Stomach smooth muscle (tissue), 2 donors: ENCODE measurements around the gene GRID2.

Experiments used
- H3K27ac ChIP-seq: one replicate; pipeline ENCODE4 v1.7.0; 2013; ENCODE audit warnings: mild to moderate bottlenecking, low read length, inconsistent platforms
- H3K27me3 ChIP-seq, 2 donors: one replicate each; pipeline ENCODE4 v1.7.0; 2013; ENCODE audit warnings: low read length in 2 of 2; ENCODE audit not compliant: insufficient read depth in 2 of 2, control insufficient read depth in 1 of 2
- H3K36me3 ChIP-seq, 2 donors: one replicate each; pipeline ENCODE4 v1.7.0; 2013; ENCODE audit warnings: low read length in 2 of 2; ENCODE audit not compliant: control insufficient read depth in 2 of 2, insufficient read depth in 2 of 2
- H3K4me1 ChIP-seq: one replicate; pipeline ENCODE4 v1.7.0; 2013; ENCODE audit warnings: low read length; ENCODE audit not compliant: control insufficient read depth, insufficient read depth
- H3K4me3 ChIP-seq, 2 donors: one replicate each; pipeline ENCODE4 v1.7.0; 2013; ENCODE audit warnings: low read length in 2 of 2
- H3K9ac ChIP-seq, 2 donors: one replicate each; pipeline ENCODE4 v1.7.0; 2013; ENCODE audit warnings: low read length in 2 of 2, mild to moderate bottlenecking in 1 of 2
- H3K9me3 ChIP-seq, 2 donors: one replicate each; pipeline ENCODE4 v1.7.0; 2013; ENCODE audit warnings: low read length in 2 of 2; ENCODE audit not compliant: control insufficient read depth in 2 of 2
- donor health status: healthy.
- donor health status: Pancreatic carcinoma.

Gene GRID2

DNA sequence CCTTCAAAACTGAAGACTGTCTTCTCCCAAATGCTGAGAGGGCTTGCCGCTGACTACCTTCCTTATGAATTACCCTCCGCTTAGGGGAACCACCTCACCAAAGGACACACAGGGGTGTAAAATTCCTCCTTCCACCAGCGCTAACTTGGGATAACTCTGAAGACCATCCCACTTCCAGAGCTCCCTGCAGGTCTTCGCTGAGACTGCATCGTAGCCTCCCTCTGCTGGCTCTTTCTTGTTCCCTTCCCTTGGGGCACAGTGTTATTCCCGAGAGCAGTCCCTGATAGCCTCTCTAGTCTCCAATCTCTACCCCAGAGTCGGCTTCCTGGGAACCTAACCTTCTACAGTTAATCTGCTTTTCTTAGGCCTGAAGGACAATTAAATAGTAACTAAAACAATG, 799.3 kb downstream of the GRID2 start:
- Histone ChIP-seq H3K27me3 (no peaks in the 10 kb centered on the region), H3K4me3 (no peak overlapping the region), H3K27ac (no peak overlapping the region), H3K9ac (no peak overlapping the region), H3K36me3 (no peaks in the 10 kb centered on the region), H3K9me3 (no peaks in the 10 kb centered on the region), H3K4me1 (no peaks in the 10 kb centered on the region)

DNA sequence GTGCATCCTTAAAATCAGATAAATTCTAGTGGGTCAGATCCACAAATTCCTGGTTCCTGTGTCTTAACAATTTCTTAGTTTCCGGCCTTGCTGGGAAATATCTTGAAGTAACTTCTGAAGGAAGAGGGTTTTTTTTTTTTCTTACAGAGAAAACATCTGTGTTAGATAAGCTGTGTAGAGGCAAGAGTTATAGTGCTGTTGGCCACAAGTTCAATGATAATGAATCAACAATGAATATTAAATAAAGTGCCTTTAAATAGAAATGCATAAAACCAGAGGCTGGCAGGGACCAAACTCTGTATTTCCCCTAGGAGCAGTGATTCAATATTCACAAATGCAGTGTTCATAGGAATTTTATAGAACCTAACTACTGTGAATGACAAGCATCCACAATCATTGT, 812.9 kb downstream of the GRID2 start:
- no peaks in the 10 kb centered on the region for H3K27me3 ChIP-seq
- no peak overlapping the region for H3K4me3 ChIP-seq
- H3K9ac ChIP-seq, result no peak overlapping the region
- H3K36me3 ChIP-seq, result no peaks in the 10 kb centered on the region
- H3K4me1 ChIP-seq, result no peaks in the 10 kb centered on the region
- H3K9me3 ChIP-seq, result no peaks in the 10 kb centered on the region
- H3K27ac ChIP-seq, result no peak overlapping the region

DNA sequence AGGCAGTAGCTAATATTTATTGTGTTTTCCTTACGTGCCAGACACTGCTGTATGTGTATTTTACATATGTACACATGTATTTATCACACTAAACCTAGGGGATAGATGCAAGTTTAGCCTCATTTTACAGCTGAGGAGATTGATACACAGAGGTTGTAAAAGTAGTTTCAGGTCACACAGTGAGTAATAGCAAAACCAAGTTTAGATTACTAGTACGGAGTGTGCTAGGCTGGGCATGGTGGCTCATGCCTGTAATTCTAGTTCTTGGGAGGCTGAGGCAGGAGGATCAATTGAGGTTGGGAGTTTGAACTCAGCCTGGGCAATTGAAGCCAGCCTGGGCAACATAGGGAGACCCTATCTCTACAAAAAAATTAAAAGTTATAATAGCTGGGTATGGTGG, 823.7 kb downstream of the GRID2 start:
- H3K27me3 ChIP-seq, result no peaks in the 10 kb centered on the region

DNA sequence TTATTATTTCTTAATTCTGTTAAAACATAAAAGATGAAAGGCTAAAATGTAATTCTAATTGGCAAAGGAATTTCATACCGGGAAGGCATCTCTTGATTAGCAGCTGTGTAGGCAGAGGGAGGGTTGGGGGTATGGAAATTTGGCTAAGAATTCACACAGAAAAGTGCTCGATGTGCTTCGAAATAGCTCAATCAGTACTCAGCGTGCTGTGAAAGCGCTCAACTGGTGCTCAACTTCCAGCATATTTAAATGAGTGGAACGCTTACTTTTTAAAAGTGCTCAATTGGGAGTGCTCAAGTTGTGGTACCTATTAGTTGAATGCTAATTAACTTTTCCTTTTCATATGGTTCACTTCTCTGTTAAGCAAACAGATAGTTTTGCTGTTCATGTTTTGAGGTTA, 828.9 kb downstream of the GRID2 start:
- Histone ChIP-seq H3K27ac (no peak overlapping the region), H3K9ac (no peak overlapping the region), H3K27me3 (no peaks in the 10 kb centered on the region), H3K4me3 (no peak overlapping the region), H3K4me1 (no peaks in the 10 kb centered on the region), H3K9me3 (no peaks in the 10 kb centered on the region), H3K36me3 (no peaks in the 10 kb centered on the region)

More for the DNA sequence above, 823.7 kb downstream of the GRID2 start:
- no peaks in the 10 kb centered on the region for H3K9me3 ChIP-seq
- no peaks in the 10 kb centered on the region for H3K36me3 ChIP-seq
- H3K27ac ChIP-seq, result no peak overlapping the region
- no peak overlapping the region for H3K9ac ChIP-seq
- H3K4me3 ChIP-seq, result no peak overlapping the region
- no peaks in the 10 kb centered on the region for H3K4me1 ChIP-seq

DNA sequence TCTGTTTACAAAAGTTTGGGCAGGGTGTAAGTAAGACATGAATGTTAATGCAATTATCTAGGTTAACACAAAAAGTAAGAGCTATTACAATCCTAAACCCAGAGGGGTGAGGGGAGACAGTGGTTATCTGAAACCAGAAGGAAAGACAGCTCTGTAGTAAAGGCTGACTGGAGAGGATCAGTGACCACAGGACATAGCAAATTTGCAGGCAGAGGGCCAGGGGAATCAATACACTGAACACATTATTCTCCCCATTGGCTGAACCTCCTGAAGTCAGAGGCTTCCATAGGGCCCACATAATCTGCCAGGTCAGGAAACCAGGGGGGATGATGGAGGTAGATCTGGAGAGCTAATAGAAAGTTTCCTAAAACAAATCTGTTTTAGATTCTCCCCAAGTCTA, 835.4 kb downstream of the GRID2 start:
- Histone ChIP-seq H3K4me1 (no peaks in the 10 kb centered on the region), H3K36me3 (no peaks in the 10 kb centered on the region), H3K4me3 (no peak overlapping the region), H3K27me3 (no peaks in the 10 kb centered on the region), H3K27ac (no peak overlapping the region), H3K9ac (no peak overlapping the region), H3K9me3 (no peaks in the 10 kb centered on the region)

DNA sequence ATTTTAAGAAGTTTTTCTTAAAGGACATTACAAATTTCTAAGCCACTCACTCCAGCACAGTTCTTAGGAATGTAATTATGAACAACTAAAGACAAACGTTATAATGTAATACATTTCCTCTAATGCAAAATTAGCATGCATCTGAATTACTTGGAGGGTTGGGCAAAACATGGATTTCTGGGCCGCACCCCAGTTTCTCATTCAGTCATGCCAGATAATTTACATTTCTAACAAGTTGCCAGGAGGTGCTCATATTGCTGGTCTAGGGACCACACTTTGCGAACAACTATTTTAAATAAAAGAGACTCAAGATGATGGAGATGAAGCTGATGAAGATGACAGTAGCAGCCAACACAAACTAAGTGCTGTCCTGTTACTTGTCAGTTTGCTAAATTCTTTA, 840.1 kb downstream of the GRID2 start:
- Histone ChIP-seq H3K9me3 (no peaks in the 10 kb centered on the region), H3K9ac (no peak overlapping the region), H3K4me3 (no peak overlapping the region), H3K4me1 (no peaks in the 10 kb centered on the region), H3K27ac (no peak overlapping the region), H3K36me3 (no peaks in the 10 kb centered on the region), H3K27me3 (no peaks in the 10 kb centered on the region)

DNA sequence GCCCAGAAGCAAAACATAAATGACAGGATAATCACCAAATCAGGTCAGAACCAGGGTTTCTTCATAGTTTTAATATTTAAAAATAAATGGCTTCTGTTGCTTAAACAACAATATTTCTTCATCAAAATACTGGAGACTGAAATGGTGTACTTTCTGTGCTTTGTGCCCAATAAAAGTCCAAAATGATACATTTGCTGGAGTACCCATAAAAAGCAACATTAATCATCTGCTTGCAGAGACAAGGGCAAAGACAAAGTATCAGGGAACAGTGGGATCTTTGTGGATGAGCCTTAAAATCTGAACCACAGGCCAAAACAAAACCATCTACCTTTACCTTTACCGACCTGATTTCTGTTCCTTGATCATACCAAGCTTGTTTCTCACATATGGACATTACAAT, 840.9 kb downstream of the GRID2 start:
- Histone ChIP-seq H3K36me3 (no peaks in the 10 kb centered on the region), H3K4me3 (no peak overlapping the region), H3K27ac (no peak overlapping the region), H3K9ac (no peak overlapping the region), H3K4me1 (no peaks in the 10 kb centered on the region), H3K9me3 (no peaks in the 10 kb centered on the region), H3K27me3 (no peaks in the 10 kb centered on the region)

DNA sequence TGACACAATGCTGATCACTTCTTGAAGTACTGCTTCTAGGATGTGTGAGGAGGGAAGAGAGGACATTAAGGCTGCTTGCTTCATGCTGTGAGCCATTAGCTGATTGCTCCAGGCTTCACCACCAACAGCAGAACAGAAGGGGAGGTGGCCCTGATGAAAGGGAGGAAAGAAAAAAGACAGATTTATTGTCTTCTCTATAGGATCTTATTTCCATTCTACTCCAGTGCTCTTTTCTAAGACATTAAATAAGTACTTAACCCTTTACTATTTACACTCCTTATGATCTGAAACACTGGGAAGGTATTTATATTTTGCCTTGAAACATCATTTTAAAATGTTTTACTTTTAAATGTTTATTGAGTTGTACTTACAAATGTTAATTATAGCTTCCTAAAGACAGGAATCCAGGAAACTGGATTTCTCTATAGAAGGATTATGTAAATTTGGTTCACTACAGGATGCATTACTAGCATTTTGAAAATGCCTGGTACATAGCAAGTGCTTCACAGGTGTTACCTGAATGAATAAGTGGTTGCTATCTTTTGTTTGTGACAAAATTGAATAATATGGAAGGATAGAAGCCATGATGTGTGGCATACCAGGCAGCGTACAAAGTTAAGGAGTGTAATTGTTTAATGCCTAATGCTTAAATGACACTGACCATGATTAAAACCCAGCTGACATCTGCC, 843.9 kb downstream of the GRID2 start:
- Histone ChIP-seq H3K27me3 (no peaks in the 10 kb centered on the region), H3K27ac (no peak overlapping the region), H3K36me3 (no peaks in the 10 kb centered on the region), H3K9ac (no peak overlapping the region), H3K4me1 (no peaks in the 10 kb centered on the region), H3K4me3 (no peak overlapping the region), H3K9me3 (peaks cover 0 to 1% of the 10 kb centered on the region in 2 donors)

DNA sequence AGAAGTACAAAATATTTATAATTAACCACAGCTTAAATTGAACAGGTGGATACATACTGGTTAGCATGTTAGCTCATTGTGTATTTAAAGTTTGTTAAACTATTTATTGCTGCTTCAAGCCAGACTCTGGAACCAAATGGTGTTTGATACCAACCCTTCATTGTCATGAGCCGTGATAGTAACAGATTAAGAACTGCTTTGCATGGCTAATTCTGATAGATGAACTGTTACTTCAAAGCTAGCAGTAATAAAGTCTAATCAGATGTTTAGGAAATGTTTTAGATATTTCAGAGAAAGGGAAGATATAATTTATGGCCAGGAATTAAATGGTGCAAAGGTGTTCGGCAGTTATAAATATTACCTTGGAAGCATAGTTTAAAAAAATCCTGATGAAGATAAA, 848.7 kb downstream of the GRID2 start:
- H3K9me3 ChIP-seq, result peaks cover 0 to 1% of the 10 kb centered on the region in 2 donors
- H3K9ac ChIP-seq, result no peak overlapping the region
- H3K27me3 ChIP-seq, result no peaks in the 10 kb centered on the region
- H3K4me3 ChIP-seq, result no peak overlapping the region
- no peak overlapping the region for H3K27ac ChIP-seq
- H3K36me3 ChIP-seq, result no peaks in the 10 kb centered on the region
- H3K4me1 ChIP-seq, result no peaks in the 10 kb centered on the region

DNA sequence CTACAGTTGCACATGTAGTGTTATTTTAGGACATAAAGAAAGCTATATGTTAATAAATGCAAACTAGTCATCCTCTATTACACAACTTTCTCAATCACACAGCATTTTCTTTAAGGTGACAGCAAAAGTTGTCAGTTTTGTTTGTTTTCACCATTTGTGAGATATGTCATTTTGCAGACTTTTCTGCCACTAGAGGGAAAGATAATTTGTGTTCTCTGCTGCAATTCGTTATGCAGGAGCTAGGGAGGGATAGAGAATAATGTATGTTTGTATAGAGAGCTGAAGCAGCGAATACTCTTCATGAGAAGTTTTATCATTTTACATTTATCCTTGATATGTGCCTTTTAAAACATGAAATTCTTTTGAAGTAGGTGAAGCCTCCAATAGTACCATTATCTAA, 854.2 kb downstream of the GRID2 start:
- Histone ChIP-seq H3K27ac (no peak overlapping the region), H3K9me3 (no peaks in the 10 kb centered on the region), H3K36me3 (no peaks in the 10 kb centered on the region), H3K4me3 (no peak overlapping the region), H3K9ac (no peak overlapping the region), H3K27me3 (no peaks in the 10 kb centered on the region), H3K4me1 (no peaks in the 10 kb centered on the region)

DNA sequence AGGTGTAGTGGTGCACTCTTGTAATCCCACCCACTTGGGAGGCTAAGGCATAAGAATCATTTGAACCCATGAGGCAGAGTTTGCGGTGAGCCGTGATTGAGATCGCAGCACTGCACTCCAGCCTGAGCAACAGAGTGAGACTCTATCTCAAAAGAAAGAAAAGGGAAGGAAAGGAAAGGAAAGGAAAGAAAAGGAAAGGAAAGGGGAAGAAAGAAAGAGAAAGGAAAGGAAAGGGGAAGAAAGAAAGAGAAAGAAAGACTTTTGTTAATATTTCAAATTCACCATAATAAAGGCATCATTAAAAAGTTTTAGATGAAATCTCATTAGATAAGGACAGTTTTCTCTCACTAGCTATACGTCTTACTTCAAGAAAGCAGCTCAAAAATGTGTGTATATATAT, 864.3 kb downstream of the GRID2 start:
- H3K4me1 ChIP-seq, result no peaks in the 10 kb centered on the region
- H3K9ac ChIP-seq, result no peak overlapping the region
- no peaks in the 10 kb centered on the region for H3K36me3 ChIP-seq
- H3K9me3 ChIP-seq, result no peaks in the 10 kb centered on the region
- H3K4me3 ChIP-seq, result no peak overlapping the region
- no peaks in the 10 kb centered on the region for H3K27me3 ChIP-seq
- no peak overlapping the region for H3K27ac ChIP-seq
